ENCODE measurements around the gene TMEM44.
"Not testable (repeated sequence)": the region's sequence is repeated elsewhere in the genome, so short reads cannot be mapped to it uniquely, and the experiment has no call there.

Gene TMEM44

DNA sequence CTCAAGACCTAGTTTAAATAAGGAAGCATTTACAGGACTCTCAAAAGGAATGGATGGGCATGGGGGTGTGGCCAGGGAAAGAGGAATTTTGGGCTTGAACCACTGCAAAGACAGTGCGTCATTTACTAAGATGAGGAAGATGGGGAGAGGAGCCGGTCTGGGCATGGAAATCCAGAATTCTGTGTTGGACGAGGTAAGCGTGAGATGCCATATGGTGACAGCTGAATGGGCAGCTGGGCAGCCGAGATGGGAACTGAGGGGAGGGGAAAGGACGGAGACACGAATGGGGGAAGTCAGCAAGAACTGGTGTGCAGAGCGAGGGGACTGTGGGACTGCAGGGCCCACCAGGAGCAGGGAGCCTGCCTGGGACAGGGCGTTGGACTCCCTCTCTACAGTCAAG lies 24.2 kb downstream of the TMEM44 start:
- no peak for DNase-seq

DNA sequence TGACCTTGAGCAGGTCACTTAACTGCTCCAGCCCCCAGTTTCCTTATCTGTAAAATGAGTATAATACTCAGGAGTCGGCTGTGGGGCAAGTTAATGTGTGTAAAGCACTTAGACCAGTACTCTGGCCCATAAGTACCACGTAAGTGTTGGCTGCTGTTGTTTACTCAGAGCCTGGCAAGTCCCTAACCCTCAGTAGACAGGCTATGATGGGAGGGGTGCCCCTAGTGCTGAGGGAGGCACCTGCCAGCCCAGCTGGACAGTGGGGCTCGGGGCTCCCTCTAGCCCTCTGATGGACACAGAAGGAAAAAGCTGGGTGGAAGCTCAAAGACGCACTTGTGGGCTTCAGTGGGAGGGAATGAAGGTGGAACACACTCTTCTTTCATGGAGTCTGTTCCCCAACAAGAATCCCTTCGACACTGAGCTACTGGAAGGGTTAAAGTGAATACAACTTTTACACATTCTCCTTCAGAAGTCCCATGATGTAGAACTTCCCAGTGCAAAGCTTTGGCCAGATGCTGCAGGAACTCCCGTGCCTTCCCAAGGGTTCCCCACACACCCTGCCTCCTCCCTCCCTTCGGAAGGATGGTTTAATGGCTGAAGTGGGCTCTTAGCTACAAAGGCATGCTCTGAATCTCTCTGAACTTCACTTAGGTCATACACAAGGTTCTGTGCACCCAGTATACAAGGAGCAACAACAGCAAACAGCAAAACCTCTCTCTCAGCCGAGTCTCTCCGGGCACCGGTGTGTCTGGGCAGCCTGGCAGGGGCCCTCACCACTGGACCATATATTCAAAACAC lies 25.4 kb downstream of the TMEM44 start:
- no peak for DNase-seq

DNA sequence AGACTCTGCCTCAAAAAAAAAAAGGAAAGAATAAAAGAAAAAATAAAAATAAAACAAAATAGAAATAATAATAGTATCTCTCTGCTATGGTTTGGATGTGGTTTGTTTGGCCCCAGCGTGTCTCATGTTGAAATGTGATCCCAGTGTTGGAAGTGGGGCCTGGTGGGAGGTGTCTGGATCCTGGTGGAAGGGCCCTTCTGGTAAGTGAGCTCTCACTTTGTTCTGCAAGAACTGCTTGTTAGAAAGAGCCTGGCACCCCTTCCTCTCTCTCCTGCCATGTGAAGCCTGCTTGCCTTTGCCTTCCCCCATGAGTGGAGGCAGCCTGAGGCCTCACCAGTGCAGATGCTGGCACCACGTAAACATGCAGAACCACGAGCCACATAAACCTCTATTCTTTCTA lies 26.3 kb downstream of the TMEM44 start:
- DNase-seq: no peak

- no peak for DNase-seq
Observed at GRCh38 chr3:194606163-194606562, 27.1 kb downstream of the TMEM44 start.

- DNase-seq: not testable (repeated sequence)
Observed at GRCh38 chr3:194605314-194605713, 27.9 kb downstream of the TMEM44 start.

DNA sequence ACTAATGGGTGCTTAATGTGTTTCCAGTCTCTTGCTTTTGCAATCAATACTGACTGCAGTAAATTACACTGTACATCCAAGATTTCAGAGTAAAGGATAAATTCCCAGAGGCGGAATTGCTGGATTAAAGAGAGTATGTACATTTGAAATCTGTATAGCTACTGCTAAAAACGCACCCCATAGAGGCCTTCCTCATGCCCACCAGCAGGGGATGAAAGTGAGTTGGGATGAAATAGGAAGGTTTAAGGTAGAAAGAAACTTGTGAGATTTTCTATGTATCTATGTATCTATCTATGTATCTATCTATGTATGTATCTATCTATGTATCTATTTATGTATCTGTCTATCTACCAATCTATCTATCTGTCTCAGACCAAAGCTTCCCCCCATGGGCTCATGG lies 28.4 kb downstream of the TMEM44 start:
- DNase-seq: no peak

- DNase-seq: no peak
Observed at GRCh38 chr3:194604126-194604525, 29.1 kb downstream of the TMEM44 start.

- DNase-seq: no peak
Observed at GRCh38 chr3:194602669-194603171, 30.5 kb downstream of the TMEM44 start.

DNA sequence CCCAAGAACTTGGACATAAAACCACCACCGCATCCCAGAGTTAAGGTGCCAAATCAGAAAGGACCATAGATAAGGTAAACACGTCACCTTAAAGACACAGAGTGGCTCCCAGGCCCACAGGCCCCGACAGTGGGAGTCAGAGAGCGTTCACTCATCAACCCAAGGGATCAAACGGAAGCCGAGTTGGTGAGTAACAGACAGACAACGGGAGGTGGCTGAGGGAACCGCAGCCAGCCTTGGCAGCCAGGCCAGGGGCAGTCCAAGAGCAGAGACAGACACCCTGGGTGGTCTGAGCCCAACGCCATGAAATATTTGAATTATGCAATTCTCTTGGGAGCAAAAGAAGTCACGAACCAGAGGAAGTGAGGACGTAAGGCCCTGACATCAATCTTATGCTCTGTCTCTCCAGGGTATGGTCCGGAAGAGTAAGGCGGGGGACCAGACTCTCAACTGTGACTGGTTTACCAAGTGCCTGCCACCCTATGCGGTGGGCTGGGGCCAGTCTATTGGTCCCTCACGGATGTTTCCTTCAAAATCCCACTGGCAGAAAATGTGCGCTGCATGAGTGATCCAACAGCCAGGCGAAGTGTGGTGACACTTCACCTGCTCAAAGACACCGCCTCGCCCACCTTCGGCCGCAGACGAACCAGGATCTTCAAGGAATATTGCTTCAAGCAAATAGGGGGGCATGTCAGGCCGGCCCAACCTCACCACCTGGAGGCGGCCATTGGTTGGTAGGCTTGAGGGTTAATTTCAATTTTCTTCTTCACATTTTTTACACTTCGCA lies 34.3 kb downstream of the TMEM44 start:
- no peak for DNase-seq

- no peak for DNase-seq
Observed at GRCh38 chr3:194596906-194597305, 36.3 kb downstream of the TMEM44 start.

- DNase-seq: no peak
Observed at GRCh38 chr3:194592798-194593752, 40.1 kb downstream of the TMEM44 start.

DNA sequence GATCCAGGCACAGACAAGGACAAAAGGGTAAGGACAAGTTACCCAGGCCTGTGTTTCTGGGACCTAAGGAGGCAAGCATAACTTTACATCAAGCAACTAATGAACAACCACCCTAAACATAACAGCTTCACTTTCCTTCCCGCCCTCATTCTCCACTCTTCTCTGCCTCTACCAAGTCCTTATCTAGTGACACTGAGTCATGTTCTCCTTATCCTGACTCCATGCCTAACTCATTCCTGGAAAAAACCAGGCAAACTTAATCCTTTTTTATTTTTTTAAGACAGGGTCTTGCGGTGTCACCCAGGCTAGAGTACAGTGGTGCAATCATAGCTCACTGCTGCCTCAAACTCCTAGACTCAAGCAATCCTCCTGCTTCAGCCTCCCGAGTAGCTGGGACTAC lies 44.5 kb downstream of the TMEM44 start:
- DNase-seq: no peak

- no peak for DNase-seq
Observed at GRCh38 chr3:194588236-194588635, 45.0 kb downstream of the TMEM44 start.

DNA sequence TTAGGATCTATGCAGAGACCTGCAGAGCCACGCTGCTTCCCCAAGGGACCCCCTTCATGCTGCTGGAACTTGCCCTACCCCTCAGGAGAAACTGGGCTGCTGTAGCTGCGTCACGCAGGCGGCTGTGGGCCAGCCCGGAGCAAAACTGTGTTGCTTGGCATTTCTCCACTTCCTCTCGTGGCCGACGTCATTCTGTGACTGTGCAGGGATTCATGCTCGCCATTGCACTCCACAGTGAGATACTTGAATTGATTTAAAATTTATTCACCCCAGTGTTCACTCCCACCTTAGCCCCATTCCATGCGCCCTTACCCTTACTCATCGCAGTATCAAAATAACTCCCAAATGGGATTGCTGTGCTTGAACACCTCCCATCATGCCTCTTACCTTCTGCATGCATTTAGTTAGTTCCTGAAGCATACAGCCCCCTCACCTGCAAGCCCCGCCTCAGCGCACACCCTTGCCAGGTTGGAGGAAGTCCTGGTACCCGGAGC lies 45.7 kb downstream of the TMEM44 start:
- no peak for DNase-seq

- DNase-seq: no peak
Observed at GRCh38 chr3:194586836-194587235, 46.4 kb downstream of the TMEM44 start.

DNA sequence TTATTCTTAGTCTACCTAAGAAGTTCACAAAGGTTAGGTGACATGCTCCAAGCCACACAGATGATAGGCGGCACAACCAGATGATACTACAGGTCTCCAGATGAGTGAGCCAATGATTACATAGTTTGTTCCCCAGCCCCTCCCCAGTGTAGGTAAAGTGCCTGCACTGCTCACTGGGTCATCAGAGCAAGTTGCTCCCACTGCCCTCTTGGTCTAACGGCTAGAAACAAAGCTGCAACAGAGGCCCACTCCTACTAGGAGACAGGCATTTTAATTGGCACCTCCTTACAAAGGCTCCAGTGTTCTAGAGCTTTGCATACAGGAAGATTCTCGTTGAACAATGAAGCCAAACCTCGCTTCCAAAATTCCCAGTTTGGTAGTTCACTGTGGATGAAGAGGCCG lies 47.3 kb downstream of the TMEM44 start:
- DNase-seq: no peak

GRCh38 chr3:194584866-194585265 lies 48.4 kb downstream of the TMEM44 start:
- DNase-seq: no peak

DNA sequence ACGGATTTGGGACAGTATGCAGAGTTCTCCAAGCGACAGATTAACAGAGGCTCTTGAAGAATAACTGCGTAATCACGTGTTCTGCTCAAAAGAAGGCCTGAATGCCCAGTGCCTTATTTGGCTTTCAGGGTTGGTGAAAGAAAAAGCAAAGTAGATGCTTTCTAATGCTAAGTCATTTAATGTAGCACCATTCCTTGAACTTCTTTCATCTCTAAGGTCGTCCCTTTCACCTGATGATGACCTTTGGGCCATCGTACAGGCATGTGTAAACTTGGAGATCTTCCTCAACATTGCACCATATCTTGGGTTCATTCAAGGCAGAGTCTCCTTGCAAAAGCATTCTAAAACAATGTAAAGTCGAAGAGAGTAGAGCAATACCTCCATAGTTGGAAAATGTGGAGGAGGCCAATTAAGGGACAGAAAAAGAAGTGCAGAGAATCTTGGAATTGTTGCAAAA lies 48.9 kb downstream of the TMEM44 start:
- no peak for DNase-seq

GRCh38 chr3:194582196-194582905 lies 50.9 kb downstream of the TMEM44 start:
- DNase-seq: no peak

DNA sequence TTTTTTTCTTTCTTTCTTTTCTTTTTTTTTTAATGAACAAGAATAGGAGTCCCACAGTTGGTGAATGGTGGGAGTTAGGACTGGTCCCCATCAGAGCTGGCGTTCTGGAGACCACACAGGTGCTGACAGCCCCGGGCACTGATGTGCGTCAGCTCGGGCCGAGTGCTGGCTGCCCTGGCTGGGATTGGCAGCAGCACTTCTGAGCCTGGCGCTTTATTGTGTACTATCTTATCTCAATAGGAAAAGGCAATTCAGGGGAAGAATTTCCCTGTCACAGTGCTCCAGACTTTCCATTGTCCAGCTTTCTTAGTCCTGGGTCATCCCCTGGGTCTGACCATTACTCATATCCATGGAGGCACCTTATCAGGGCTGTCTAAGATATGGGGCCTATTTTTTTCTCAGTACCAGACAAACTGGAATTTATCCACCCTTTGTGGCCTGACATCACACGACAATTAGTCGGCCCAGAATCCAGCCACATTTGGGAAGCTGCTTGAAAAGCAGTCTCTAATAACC lies 54.1 kb downstream of the TMEM44 start:
- no peak for DNase-seq

All from CD4-positive, alpha-beta T cell treated with Interleukin-10 for 1 hour (primary cell).